IPS-NIHi7 (cell line): ENCODE measurements around the gene IPO4.

Experiments used
- DNase-seq: peaks from one replicate; pipeline ENCODE4 v3.0.0; 2012; ENCODE audit warnings: mixed read lengths; ENCODE audit errors: extremely low spot score

IPO4 gene

GRCh38 chr14:24149302-24149969 lies 39.2 kb downstream of the IPO4 start:
- no peak for DNase-seq

GRCh38 chr14:24147761-24148428 lies 40.7 kb downstream of the IPO4 start:
- DNase-seq: no peak

- DNase-seq: peak; percentile 97
Measured at GRCh38 chr14:24146978-24147760, 41.4 kb downstream of the IPO4 start, which contains the start of gene RNF31. Gene RNF31, plus strand, starts transcription at chr14:24147498. Its CDS starts 201 bp downstream, at chr14:24147699.

GRCh38 chr14:24146453-24146977 lies 42.1 kb downstream of the IPO4 start, which contains the start of gene PSME2:
Gene PSME2, minus strand, starts transcription at chr14:24146610. Its CDS starts 29 bp downstream, at chr14:24146581.
- peak; percentile 98 for DNase-seq

- no peak for DNase-seq
Measured at GRCh38 chr14:24145690-24146452, 42.7 kb downstream of the IPO4 start.

GRCh38 chr14:24145219-24145618 lies 43.4 kb downstream of the IPO4 start:
- DNase-seq: no peak

GRCh38 chr14:24144451-24144850 lies 44.2 kb downstream of the IPO4 start:
- DNase-seq: no peak

- no peak for DNase-seq
Measured at GRCh38 chr14:24143511-24143910, 45.1 kb downstream of the IPO4 start.

GRCh38 chr14:24141097-24141880 lies 47.3 kb downstream of the IPO4 start, which contains the start of gene EMC9:
Gene EMC9, minus strand, starts transcription at chr14:24141591. Its CDS starts 287 bp downstream, at chr14:24141304.
- DNase-seq: peak; percentile 96

- DNase-seq: no peak
Measured at GRCh38 chr14:24139272-24139934, 49.2 kb downstream of the IPO4 start.

GRCh38 chr14:24138396-24139271 lies 50.0 kb downstream of the IPO4 start:
- DNase-seq: no peak

- DNase-seq: no peak
Measured at GRCh38 chr14:24137529-24138395, 50.9 kb downstream of the IPO4 start.

GRCh38 chr14:24136684-24137528 lies 51.7 kb downstream of the IPO4 start:
- no peak for DNase-seq

GRCh38 chr14:24135834-24136683 lies 52.6 kb downstream of the IPO4 start, which contains the start of gene PSME1:
Gene PSME1, plus strand, starts transcription at chr14:24136194. Its CDS starts 69 bp downstream, at chr14:24136263.
- DNase-seq: peak; percentile 93

GRCh38 chr14:24135584-24135833 lies 53.1 kb downstream of the IPO4 start:
- no peak for DNase-seq

GRCh38 chr14:24133735-24134134 lies 54.9 kb downstream of the IPO4 start:
- no peak for DNase-seq
